Mucosa of descending colon (tissue), 3 donors: Measurements from ENCODE around the gene DVL1. TPM values are rescaled to one million over a fixed set of nuclear protein-coding genes. Genes with fewer than 3 reads are reported as not detected.
A peak's percentile ranks its signal among the peaks of the same experiment; 100 is the strongest.

Source experiments
- ATAC-seq: fragments of 200-7000 bp; cut with Tn5 transposase; one replicate; pipeline ENCODE4 v1.9.1; 2020; ENCODE audit warnings: mild to moderate bottlenecking, moderate library complexity
- DNase-seq, 3 donors: peaks; one replicate each; pipeline ENCODE4 v3.0.0-alpha.2; 2020
- H3K36me3 ChIP-seq: fragments of 200-600 bp; one replicate; pipeline ENCODE4 v1.8.0; 2021; ENCODE audit warnings: low read depth, mild to moderate bottlenecking
- H3K4me1 ChIP-seq: fragments of 200-600 bp; one replicate; pipeline ENCODE4 v1.8.0; 2021; ENCODE audit warnings: low read depth, mild to moderate bottlenecking
- H3K4me3 ChIP-seq: fragments of 200-600 bp; one replicate; pipeline ENCODE4 v1.8.0; 2021; ENCODE audit warnings: mild to moderate bottlenecking
- H3K9me3 ChIP-seq: fragments of 200-600 bp; one replicate; pipeline ENCODE4 v1.8.0; 2021; ENCODE audit warnings: mild to moderate bottlenecking
- CTCF ChIP-seq: fragments of 200-600 bp; IDR thresholded peaks from one replicate; pipeline ENCODE4 v1.8.0; 2022; ENCODE audit warnings: antibody characterized with exemption, mild to moderate bottlenecking
- intact Hi-C, 2 donors: fragments of 100-400 bp; cut with DNase I in 1 of 2; cut with micrococcal nuclease in 1 of 2; formaldehyde crosslinking; loops; one replicate each; pipeline versions ENCODE4 v1.11.0 to v1.11.1; 2022; cut with DNase I, micrococcal nuclease
- total RNA-seq, 3 donors: library from RNA; stranded (reverse); fragmentation: NEBNext Ultra II Directional in 2 of 3; extraction: Animal tissue kit (Norgen Biotek cat#: 25700) in 2 of 3; gene quantifications; one replicate each; pipeline versions ENCODE4 v1.2.1 to v1.2.4, GENCODE V29; 2021 to 2023
- donor health status: DM: no; HTN: no; CAD: no; lungs with moderate emphysema.
- donor health status: DM: no; HTN: no; CAD: no.
- donor health status: DM: no; HTN: yes; CAD: no.

Gene DVL1
- total RNA-seq, 3 donors from 2014 or later: 51.7 to 95.3 (median 73.1) TPM

GRCh38 chr1:1393428-1393827 lies 44.2 kb upstream of the DVL1 start:
- TF ChIP-seq CTCF: no peak
- no peaks in the 10 kb centered on the region for H3K9me3 ChIP-seq
- intact Hi-C loops: no loop called here
- ATAC-seq (no peak), DNase-seq (no peak)
- no peak overlapping the region for H3K4me3 ChIP-seq
- peaks cover 9% of the 10 kb centered on the region for H3K4me1 ChIP-seq
- peaks cover 27% of the 10 kb centered on the region for H3K36me3 ChIP-seq

- TF ChIP-seq CTCF: no peak
- DNase-seq (no peak), ATAC-seq (no peak)
- Histone ChIP-seq H3K4me3 (no peak overlapping the region), H3K4me1 (peaks cover 8% of the 10 kb centered on the region), H3K36me3 (peaks cover 31% of the 10 kb centered on the region), H3K9me3 (no peaks in the 10 kb centered on the region)
- intact Hi-C loops: no loop called here
Observed at GRCh38 chr1:1393014-1393413, 43.8 kb upstream of the DVL1 start.

- ATAC-seq (no peak), DNase-seq (peak in 1 of 3 donors; percentile 11)
- TF ChIP-seq CTCF: no peak
- H3K36me3 ChIP-seq: peaks cover 48% of the 10 kb centered on the region
- no peak overlapping the region for H3K4me3 ChIP-seq
- no peaks in the 10 kb centered on the region for H3K4me1 ChIP-seq
- H3K9me3 ChIP-seq: no peaks in the 10 kb centered on the region
- intact Hi-C loops: no loop called here
Observed at GRCh38 chr1:1391225-1391624, 42.0 kb upstream of the DVL1 start.

GRCh38 chr1:1390675-1391074 lies 41.5 kb upstream of the DVL1 start:
- H3K4me3 ChIP-seq: no peak overlapping the region
- no peaks in the 10 kb centered on the region for H3K4me1 ChIP-seq
- TF ChIP-seq CTCF: no peak
- intact Hi-C loops: no loop called here
- peak in 1 of 3 donors; percentile 4 for DNase-seq
- no peaks in the 10 kb centered on the region for H3K9me3 ChIP-seq
- peaks cover 53% of the 10 kb centered on the region for H3K36me3 ChIP-seq
- no peak for ATAC-seq

- Histone ChIP-seq H3K4me3 (no peak overlapping the region), H3K9me3 (no peaks in the 10 kb centered on the region), H3K4me1 (no peaks in the 10 kb centered on the region), H3K36me3 (peaks cover 49% of the 10 kb centered on the region)
- no peak for TF ChIP-seq CTCF
- ATAC-seq: no peak
- intact Hi-C loops: no loop called here
- no peak for DNase-seq
Observed at GRCh38 chr1:1388078-1388472, 38.9 kb upstream of the DVL1 start.
